Keratinocyte (primary cell): Measurements from ENCODE around the gene JSRP1.

Source experiments
- EZH2 ChIP-seq: IDR thresholded peaks from one replicate; pipeline ENCODE4 v1.6.1; 2012; ENCODE audit warnings: inconsistent platforms, mild to moderate bottlenecking, low read length, moderate library complexity
- TF ChIP-seq, protein P1 (sequence below), 3 experiments: IDR thresholded peaks in 1 of 3; conservative IDR thresholded peaks in 1 of 3; optimal IDR thresholded peaks in 1 of 3; 2 replicates in 2 of 3; 3 replicates in 1 of 3; pipeline versions ENCODE3 to v1.5.1; 2011; ENCODE audit warnings: low read length in 3 of 3, mild to moderate bottlenecking in 3 of 3, moderate library complexity in 2 of 3, control low read depth in 1 of 3, inconsistent platforms in 1 of 3; ENCODE audit not compliant: insufficient read depth in 2 of 3; ENCODE audit errors: extremely low read depth in 1 of 3

DNA sequence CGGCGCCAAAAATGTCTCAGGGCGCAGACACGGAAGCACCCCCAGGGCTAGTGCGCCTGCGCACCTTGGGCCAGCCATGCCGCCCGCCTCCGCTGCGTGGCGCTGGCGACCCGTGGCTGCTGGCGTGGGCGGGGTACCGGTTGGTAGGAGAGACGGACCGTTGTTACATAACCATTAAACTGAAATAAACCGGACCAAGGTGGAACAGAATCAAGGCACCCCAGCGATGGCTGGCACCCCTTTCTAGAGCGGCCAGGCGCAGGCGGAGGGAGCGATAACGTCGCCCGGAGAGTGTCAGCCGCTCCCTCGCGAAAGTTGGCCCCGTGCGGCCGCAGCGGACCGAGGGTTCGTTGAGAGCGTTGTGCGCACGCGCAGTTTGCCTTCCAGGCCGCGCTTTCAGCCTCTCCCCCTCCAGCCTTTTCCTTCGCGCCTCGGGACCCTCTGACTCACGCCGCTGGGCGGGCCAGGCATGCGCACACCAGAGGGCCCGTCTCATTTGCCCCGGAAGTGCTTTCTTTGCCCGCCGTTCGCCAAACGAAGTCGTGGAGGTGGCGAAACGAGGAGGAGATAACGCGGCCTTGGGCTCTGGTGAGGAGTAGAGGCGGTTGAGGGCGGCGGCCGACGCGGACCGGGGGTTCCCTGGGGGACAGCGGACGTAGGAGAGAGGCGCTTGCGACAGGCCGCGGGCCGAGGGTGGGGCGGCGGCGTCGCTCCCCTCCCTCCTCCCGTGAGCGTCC, 19.7 kb downstream of the JSRP1 start, which contains the start of the genes PLEKHJ1 and SF3A2:
- TF ChIP-seq, protein P1, sequence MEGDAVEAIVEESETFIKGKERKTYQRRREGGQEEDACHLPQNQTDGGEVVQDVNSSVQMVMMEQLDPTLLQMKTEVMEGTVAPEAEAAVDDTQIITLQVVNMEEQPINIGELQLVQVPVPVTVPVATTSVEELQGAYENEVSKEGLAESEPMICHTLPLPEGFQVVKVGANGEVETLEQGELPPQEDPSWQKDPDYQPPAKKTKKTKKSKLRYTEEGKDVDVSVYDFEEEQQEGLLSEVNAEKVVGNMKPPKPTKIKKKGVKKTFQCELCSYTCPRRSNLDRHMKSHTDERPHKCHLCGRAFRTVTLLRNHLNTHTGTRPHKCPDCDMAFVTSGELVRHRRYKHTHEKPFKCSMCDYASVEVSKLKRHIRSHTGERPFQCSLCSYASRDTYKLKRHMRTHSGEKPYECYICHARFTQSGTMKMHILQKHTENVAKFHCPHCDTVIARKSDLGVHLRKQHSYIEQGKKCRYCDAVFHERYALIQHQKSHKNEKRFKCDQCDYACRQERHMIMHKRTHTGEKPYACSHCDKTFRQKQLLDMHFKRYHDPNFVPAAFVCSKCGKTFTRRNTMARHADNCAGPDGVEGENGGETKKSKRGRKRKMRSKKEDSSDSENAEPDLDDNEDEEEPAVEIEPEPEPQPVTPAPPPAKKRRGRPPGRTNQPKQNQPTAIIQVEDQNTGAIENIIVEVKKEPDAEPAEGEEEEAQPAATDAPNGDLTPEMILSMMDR (optimal IDR thresholded peaks at IDR 0.05 in 1 of 3, IDR thresholded peaks at IDR 0.05 in 1 of 3, conservative IDR thresholded peaks at IDR 0.05 in 1 of 3; ENCODE audit: extremely low read depth in 1 of 3, insufficient read depth in 2 of 3, low read length in 3 of 3) = peak; percentile 96 to 99 (median 97)
- no peak for TF ChIP-seq EZH2
